ENCODE measurements around the gene ALPK3.
A peak's percentile ranks its signal among the peaks of the same experiment; 100 is the strongest.

The ALPK3 gene

DNA sequence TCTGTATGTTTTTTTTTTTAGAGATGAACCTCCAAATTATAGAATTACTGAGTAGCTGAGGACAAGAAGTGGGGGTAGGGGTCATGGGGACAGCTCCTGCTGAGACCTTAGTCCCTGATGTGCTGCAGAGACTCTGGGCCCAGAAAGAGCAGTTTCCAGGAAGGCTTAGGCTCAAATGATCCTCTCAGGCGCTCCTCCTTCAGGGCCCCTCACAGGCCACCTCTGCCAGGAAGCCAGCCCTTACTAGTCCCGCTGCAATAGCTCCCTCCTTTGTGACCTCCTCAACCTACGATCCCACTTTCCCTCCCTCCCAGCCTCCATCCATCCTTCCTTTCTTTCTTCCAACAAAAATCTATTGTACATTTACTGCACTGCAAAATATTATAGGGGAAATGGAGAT, 91.9 kb downstream of the ALPK3 start:
- TF ChIP-seq TCF12 (IDR thresholded peaks at IDR 0.05; ENCODE audit: low read depth) (no peak), TAF1 (IDR thresholded peaks at IDR 0.05; ENCODE audit: low read depth) (no peak), YY1 (IDR thresholded peaks at IDR 0.05; ENCODE audit: low read depth) (no peak), CREB1 (IDR thresholded peaks at IDR 0.05; ENCODE audit: low read depth) (no peak), EP300 (IDR thresholded peaks at IDR 0.05; ENCODE audit: borderline replicate concordance) (no peak), EGR1 (IDR thresholded peaks at IDR 0.05) (no peak), CEBPB (IDR thresholded peaks at IDR 0.05) (no peak), TEAD4 (IDR thresholded peaks at IDR 0.05) (no peak), ZBTB7A (IDR thresholded peaks at IDR 0.05; ENCODE audit: low read depth) (no peak), NFIC (IDR thresholded peaks at IDR 0.05) (no peak), RAD21 (IDR thresholded peaks at IDR 0.05; ENCODE audit: low read depth) (no peak), FOXM1 (IDR thresholded peaks at IDR 0.05; ENCODE audit: borderline replicate concordance, low read depth) (no peak)
- TF ChIP-seq, protein P1, sequence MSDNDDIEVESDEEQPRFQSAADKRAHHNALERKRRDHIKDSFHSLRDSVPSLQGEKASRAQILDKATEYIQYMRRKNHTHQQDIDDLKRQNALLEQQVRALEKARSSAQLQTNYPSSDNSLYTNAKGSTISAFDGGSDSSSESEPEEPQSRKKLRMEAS (IDR thresholded peaks at IDR 0.05) = no peak
- TF ChIP-seq, protein P2, sequence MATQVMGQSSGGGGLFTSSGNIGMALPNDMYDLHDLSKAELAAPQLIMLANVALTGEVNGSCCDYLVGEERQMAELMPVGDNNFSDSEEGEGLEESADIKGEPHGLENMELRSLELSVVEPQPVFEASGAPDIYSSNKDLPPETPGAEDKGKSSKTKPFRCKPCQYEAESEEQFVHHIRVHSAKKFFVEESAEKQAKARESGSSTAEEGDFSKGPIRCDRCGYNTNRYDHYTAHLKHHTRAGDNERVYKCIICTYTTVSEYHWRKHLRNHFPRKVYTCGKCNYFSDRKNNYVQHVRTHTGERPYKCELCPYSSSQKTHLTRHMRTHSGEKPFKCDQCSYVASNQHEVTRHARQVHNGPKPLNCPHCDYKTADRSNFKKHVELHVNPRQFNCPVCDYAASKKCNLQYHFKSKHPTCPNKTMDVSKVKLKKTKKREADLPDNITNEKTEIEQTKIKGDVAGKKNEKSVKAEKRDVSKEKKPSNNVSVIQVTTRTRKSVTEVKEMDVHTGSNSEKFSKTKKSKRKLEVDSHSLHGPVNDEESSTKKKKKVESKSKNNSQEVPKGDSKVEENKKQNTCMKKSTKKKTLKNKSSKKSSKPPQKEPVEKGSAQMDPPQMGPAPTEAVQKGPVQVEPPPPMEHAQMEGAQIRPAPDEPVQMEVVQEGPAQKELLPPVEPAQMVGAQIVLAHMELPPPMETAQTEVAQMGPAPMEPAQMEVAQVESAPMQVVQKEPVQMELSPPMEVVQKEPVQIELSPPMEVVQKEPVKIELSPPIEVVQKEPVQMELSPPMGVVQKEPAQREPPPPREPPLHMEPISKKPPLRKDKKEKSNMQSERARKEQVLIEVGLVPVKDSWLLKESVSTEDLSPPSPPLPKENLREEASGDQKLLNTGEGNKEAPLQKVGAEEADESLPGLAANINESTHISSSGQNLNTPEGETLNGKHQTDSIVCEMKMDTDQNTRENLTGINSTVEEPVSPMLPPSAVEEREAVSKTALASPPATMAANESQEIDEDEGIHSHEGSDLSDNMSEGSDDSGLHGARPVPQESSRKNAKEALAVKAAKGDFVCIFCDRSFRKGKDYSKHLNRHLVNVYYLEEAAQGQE (IDR thresholded peaks at IDR 0.05; ENCODE audit: low read depth) = no peak
- TF ChIP-seq, protein P3, sequence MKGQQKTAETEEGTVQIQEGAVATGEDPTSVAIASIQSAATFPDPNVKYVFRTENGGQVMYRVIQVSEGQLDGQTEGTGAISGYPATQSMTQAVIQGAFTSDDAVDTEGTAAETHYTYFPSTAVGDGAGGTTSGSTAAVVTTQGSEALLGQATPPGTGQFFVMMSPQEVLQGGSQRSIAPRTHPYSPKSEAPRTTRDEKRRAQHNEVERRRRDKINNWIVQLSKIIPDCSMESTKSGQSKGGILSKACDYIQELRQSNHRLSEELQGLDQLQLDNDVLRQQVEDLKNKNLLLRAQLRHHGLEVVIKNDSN (IDR thresholded peaks at IDR 0.05) = no peak

DNA sequence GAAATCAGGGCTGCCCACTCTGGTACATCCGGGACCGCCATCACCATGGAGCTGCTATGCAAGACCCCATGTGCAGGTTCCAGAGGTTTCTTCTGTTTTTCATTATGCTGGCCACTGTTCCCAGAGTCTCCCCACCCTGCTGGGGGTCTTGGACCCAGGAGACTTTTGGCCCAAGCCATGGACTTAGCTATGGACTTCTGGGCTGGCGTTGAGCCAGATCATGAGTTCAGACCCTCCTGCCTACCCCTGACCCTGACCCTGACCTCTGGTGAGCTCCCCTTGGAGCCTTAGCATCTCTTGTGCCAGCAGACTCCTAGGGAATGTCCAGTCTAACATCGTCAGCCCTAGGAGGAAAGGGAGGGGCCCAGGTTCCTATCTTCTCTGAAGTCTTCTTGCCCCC, 92.6 kb downstream of the ALPK3 start:
- TF ChIP-seq TCF12 (IDR thresholded peaks at IDR 0.05; ENCODE audit: low read depth) = no peak
- TF ChIP-seq EP300 (IDR thresholded peaks at IDR 0.05; ENCODE audit: borderline replicate concordance) = no peak
- no peak for TF ChIP-seq TAF1 (IDR thresholded peaks at IDR 0.05; ENCODE audit: low read depth)
- TF ChIP-seq CREB1 (IDR thresholded peaks at IDR 0.05; ENCODE audit: low read depth) = no peak
- no peak for TF ChIP-seq YY1 (IDR thresholded peaks at IDR 0.05; ENCODE audit: low read depth)
- TF ChIP-seq EGR1 (IDR thresholded peaks at IDR 0.05) = no peak
- no peak for TF ChIP-seq ZBTB7A (IDR thresholded peaks at IDR 0.05; ENCODE audit: low read depth)
- TF ChIP-seq FOXM1 (IDR thresholded peaks at IDR 0.05; ENCODE audit: borderline replicate concordance, low read depth) = no peak
- TF ChIP-seq, protein P3 (IDR thresholded peaks at IDR 0.05) = no peak
- TF ChIP-seq RAD21 (IDR thresholded peaks at IDR 0.05; ENCODE audit: low read depth) = no peak

DNA sequence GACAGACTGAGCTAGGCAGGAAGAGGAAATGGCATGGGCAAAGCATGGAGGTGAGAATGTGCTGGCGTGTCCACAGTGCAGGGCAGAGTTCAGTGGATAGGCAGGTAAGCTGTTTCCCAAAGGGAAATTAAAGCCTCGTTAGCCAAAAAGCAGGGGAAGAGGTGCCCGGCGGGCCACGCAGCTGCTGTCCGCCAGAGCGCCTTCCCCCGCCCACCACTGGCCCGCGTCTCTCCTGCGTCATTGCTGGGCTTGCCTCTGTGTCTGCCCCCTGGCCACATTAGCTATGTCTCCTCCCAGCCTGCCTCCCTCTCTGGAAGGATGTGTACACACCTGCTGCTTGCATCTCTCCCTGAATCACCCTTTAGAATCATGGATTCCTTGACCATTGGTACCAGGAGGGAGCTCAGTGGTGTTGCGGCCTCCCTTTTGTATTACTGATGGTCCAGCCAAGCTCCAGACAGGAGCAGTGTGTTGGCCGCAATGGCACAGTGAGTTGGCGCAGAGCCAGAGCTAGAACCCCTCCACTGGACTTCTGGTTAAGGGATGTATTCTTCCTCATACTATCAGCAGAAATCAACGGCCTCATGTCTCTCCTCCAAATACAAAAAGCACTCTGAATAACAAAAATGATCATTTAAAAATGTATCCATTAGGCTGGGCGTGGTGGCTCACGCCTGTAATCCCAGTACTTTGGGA, 93.9 kb downstream of the ALPK3 start:
- TF ChIP-seq NFIC (IDR thresholded peaks at IDR 0.05) = no peak
- no peak for TF ChIP-seq EP300 (IDR thresholded peaks at IDR 0.05; ENCODE audit: borderline replicate concordance)
- no peak for TF ChIP-seq FOXM1 (IDR thresholded peaks at IDR 0.05; ENCODE audit: borderline replicate concordance, low read depth)
- TF ChIP-seq EGR1 (IDR thresholded peaks at IDR 0.05) = no peak
- TF ChIP-seq, protein P2 (IDR thresholded peaks at IDR 0.05; ENCODE audit: low read depth) = no peak
- no peak for TF ChIP-seq RAD21 (IDR thresholded peaks at IDR 0.05; ENCODE audit: low read depth)
- TF ChIP-seq, protein P3 (IDR thresholded peaks at IDR 0.05) = no peak
- TF ChIP-seq CREB1 (IDR thresholded peaks at IDR 0.05; ENCODE audit: low read depth) = no peak
- TF ChIP-seq, protein P1 (IDR thresholded peaks at IDR 0.05) = no peak
- no peak for TF ChIP-seq TCF12 (IDR thresholded peaks at IDR 0.05; ENCODE audit: low read depth)
- no peak for TF ChIP-seq CEBPB (IDR thresholded peaks at IDR 0.05)
- no peak for TF ChIP-seq TAF1 (IDR thresholded peaks at IDR 0.05; ENCODE audit: low read depth)
- TF ChIP-seq TEAD4 (IDR thresholded peaks at IDR 0.05) = no peak
- no peak for TF ChIP-seq YY1 (IDR thresholded peaks at IDR 0.05; ENCODE audit: low read depth)
- no peak for TF ChIP-seq ZBTB7A (IDR thresholded peaks at IDR 0.05; ENCODE audit: low read depth)

DNA sequence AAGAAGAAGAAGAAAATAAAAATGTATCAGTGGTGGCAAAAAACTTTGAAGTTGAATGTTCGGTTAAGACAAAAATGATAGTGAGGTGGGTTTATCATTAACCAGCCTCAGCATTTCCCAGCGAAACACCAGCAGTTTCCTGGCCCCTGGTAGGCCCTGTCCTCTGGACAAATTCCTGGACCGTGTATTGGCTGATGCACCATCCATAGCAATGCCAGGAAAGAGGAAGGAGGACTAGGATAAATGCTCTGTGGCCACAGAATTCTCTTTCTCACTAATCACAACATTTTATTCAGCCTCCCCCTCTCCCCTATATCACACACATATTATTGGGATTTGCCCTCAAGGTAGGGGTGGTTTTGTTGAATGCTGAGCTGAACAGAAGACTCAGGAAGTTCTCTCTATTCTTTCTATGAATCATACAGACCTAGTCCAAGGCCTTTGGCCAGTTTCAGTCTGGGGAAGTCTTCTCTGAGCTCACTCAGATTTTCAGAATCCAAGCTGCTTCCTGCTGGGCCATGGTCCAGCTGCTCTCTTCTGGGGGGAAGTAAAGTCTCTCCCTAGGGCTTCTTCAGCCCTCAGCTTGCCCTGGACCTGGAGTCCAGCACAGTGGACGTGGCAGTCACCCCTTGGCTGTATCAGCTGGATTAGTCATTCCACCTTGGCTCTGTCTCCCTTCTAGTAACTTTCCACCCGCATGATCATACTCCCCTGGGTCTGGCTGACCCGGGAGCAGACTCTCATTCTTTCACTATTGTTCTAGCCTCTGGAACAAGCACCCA, 94.9 kb downstream of the ALPK3 start:
- TF ChIP-seq TEAD4 (IDR thresholded peaks at IDR 0.05) (no peak), TAF1 (IDR thresholded peaks at IDR 0.05; ENCODE audit: low read depth) (peak; percentile 40; the same call in 1 of the 2 replicates), RAD21 (IDR thresholded peaks at IDR 0.05; ENCODE audit: low read depth) (no peak), EP300 (IDR thresholded peaks at IDR 0.05; ENCODE audit: borderline replicate concordance) (peak; percentile 69; the same call in 1 of the 2 replicates), ZBTB7A (IDR thresholded peaks at IDR 0.05; ENCODE audit: low read depth) (no peak), TCF12 (IDR thresholded peaks at IDR 0.05; ENCODE audit: low read depth) (peak; percentile 49; the same call in 1 of the 2 replicates), NFIC (IDR thresholded peaks at IDR 0.05) (peak; percentile 73)
- TF ChIP-seq, protein P1 (IDR thresholded peaks at IDR 0.05) = peak; percentile 55
- TF ChIP-seq, protein P3 (IDR thresholded peaks at IDR 0.05) = no peak

Measured in Ishikawa (cell line).